Measurements from ENCODE around the gene PRCC. TPM values are rescaled to one million over a fixed set of nuclear protein-coding genes. Genes with fewer than 3 reads are reported as not detected.

PRCC gene
- total and polyA plus RNA-seq, 2 of the 8 experiments (the other 6 are each of a cell fraction or from before 2014, with no cell fraction given): 95.2 to 115 TPM

DNA sequence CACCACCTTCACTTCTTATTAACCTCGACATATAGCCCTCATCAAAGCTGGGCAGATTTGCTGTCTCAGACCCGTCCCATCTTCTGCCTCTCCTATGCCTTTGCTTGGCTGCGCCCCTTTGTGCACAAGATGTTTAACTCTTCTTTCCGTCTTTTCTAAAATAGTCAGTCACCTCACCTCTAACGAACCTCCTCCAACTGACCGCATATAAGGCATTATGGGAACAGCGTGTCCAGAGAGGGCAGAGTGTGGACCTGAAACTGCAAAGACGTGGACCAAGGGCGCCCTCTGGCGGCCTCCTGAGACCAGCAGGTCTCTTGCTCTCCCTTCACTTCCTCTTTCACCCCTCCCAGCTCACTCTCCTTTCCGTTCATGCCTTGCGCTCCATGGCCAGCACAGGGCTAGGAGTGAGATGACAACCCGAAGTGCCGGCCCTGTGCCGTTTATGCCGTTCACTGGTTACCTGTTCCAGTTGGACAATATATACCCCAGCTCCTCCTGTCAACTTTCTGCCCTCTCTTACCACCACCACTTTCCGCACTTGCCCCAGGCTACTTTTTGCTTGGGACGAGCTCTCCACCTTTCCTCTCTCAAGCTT is 41.6 kb upstream of the PRCC start (continued):
- TF ChIP-seq SIN3A (conservative IDR thresholded peaks at IDR 0.05 in 1 of 2, IDR thresholded peaks at IDR 0.05 in 1 of 2; ENCODE audit: low read depth in 1 of 2, low read length in 2 of 2): peak in 1 of 2 experiments; percentile 84; a peak in 2 of 4 replicates
